RWPE1 (cell line): Measurements from ENCODE around the gene FILIP1L.

Experiments
- CTCF ChIA-PET: fragments of 350-600 bp; sonication (Branson Sonifier 250); formaldehyde crosslinking; extraction: SDS; loops from one replicate; lab custom pipeline; 2021; lab: Yijun Ruan, JAX
- POLR2A ChIA-PET: fragments of 400-600 bp; formaldehyde crosslinking; extraction: SDS; loops from one replicate; lab custom pipeline; 2020; ENCODE audit warnings: antibody characterized with exemption; ENCODE audit not compliant: low non-redundant PET; lab: Yijun Ruan, JAX
- DNase-seq: peaks from one replicate; pipeline ENCODE4 v3.0.0; 2012; ENCODE audit warnings: low spot score
- H3K27ac ChIP-seq: fragments of 450-650 bp; 2 replicates; pipeline ENCODE4 v1.5.1; 2017
- TF ChIP-seq, protein P1 (sequence below): fragments of 450-650 bp; conservative IDR thresholded peaks from 2 replicates; pipeline ENCODE4 v1.5.1; 2017; ENCODE audit warnings: low read depth, mild to moderate bottlenecking

The FILIP1L gene

DNA sequence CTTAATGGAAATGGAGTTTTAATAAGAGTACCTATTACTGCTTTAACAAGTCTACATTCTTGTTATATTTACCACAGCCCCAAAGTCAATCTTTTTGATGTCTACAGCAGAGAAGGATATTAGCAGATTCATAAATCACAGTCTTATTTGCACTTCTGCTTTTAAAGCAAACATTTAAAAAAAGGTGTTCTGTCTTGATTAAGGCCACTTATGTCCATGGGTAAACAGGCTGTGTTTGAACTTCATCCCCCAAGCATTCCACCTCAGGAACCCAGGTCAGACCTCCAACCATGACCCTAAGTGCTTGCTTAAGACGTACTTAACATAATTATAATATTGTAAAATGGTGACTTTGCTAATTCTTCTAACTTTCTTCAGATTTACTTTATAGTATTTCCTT is 183.2 kb downstream of the FILIP1L start:
- no peak for DNase-seq
- ChIA-PET CTCF (no interaction called here), POLR2A (no interaction called here)
- TF ChIP-seq, protein P1, sequence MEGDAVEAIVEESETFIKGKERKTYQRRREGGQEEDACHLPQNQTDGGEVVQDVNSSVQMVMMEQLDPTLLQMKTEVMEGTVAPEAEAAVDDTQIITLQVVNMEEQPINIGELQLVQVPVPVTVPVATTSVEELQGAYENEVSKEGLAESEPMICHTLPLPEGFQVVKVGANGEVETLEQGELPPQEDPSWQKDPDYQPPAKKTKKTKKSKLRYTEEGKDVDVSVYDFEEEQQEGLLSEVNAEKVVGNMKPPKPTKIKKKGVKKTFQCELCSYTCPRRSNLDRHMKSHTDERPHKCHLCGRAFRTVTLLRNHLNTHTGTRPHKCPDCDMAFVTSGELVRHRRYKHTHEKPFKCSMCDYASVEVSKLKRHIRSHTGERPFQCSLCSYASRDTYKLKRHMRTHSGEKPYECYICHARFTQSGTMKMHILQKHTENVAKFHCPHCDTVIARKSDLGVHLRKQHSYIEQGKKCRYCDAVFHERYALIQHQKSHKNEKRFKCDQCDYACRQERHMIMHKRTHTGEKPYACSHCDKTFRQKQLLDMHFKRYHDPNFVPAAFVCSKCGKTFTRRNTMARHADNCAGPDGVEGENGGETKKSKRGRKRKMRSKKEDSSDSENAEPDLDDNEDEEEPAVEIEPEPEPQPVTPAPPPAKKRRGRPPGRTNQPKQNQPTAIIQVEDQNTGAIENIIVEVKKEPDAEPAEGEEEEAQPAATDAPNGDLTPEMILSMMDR: no peak
- no peak overlapping the region for H3K27ac ChIP-seq

DNA sequence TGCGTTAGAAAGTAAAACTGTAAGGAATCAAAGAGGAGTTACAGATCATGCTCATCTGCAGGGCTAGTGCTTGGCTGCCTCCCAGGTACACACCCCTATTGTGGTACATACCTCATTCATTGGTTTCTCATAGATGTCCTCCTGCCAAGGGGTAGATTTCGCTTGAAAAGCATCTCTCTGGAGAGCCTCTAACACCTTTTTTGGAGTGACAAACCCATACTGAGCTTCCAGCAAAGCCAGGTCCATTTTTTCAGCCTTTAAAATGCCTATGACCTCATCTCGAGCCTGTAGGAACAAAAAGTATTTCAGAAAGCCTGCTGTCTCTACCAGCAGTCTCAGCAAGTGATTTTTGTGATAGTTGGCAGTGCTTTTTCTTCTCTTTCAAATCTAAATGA is 184.6 kb downstream of the FILIP1L start:
- no peak overlapping the region for H3K27ac ChIP-seq
- ChIA-PET POLR2A (no interaction called here), CTCF (interaction anchor here (0.6 kb wide), 1 partner anchor 264 kb away, joined by 4 read pairs; no protein-coding TSS in a partner anchor)
- peak; percentile 71 for DNase-seq
- TF ChIP-seq, protein P1: no peak

DNA sequence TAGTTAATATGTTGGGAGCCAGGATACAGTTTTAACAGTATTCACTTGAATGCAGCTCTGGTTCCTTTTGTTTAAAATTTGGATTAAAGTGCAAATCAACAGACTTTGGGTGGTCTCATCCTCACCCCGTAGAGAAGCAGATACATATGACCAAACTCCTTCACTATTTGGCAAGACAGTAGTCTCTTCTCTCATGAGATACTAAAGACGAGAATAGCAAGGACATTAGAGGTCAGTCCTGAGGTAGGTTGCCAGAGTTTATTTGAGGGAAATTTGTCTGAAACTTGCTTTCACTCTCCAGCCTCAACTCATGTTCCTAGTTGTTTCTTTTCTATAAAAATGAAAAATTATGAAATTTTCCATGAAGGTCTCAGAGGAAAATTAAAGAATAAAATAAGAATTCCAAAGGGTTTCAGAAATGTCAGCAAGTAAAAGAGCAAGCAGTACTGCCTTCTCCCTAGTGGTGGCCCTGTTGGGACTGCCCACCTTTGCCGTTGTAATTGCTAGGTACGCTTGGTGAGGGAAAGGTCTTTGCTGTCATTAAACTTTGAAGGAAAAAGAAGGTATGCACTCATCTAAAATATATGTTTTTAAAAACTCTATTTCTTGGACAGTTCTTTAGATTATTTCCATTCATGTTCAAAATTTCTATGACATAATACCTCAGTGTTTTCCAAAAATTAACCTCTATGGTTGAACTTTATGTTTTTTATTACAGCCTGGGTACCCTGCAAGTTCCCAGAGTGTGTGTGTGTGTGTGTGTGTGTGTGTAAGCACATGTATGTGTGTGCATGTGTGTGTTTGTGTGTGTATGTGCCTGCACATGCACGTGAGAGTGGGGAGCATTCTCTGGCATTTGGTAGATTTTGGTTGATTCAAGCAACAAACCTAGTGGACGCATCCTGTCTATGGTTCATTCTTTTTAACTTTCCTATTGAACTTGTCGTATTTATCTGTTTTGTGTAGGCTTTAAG is 185.2 kb downstream of the FILIP1L start:
- no peak overlapping the region for H3K27ac ChIP-seq
- TF ChIP-seq, protein P1: no peak
- POLR2A ChIA-PET: no interaction called here
- CTCF ChIA-PET: no interaction called here
- no peak for DNase-seq

DNA sequence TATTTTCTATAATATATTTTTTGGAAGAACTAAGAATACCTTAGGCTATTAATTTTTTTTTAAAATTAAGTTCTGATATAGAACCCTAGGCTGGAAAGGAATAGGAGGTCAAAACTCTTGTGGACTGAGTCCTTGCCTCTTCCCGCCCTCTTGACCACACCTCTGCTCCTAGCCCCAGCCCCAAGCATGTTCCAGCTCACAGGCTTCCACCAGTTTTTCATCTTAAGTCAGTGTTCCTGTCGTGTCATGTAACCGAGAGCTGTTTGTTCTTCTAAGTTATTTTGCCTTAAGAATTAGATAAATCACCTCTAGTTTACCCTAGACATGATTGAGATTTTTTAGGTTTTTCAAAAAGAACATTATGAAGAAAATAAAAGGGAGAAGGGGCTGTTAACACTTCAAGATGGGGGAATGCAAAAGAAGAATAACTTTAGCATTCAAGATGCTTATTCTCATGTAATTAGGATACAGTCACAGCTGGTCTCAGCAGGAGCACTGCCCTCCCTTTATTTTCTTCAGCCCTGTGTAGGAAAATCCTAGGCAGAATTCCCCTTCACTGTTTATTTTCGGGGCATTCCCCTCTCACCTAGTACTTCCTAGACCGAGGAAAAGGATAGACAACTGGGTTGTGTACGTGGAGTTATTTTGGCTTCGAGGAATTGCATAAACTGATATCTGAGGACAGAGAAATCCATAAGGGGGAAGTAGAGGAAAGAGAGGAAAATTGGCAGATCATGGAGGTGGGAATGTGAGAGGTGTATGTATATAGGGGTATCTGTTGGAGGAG is 186.4 kb downstream of the FILIP1L start:
- no peak overlapping the region for H3K27ac ChIP-seq
- POLR2A ChIA-PET: no interaction called here
- no peak for DNase-seq
- TF ChIP-seq, protein P1: no peak
- CTCF ChIA-PET: no interaction called here

DNA sequence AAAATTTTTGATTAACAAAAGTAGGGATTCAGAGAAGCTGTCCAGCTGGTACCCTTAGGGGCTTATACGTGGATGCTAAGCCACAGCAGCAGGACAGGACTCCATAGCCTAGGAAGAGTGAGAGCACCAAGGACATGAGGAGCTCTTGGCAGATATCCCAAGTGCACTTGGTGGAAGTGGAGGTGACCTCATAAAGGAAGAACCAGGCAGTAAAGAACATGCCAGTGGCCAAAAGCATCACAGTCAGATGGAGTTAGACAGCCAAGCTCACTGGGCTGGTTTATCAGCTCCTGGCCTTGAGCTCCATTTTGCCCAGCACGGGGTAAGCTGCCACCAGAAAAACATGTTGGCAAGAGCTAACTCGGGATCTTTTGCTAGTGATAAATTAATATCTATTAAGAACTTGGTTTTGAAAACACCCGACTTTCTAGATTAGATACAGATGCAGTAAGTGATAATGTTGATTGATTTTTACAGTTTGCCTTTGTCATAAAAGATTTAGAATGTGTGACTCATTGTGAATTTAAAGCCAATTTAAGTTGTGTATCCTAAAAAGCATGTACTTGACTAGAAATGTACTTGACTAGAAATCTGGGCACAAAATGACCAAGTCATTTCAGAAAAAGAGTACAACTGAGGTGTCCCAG is 188.6 kb downstream of the FILIP1L start:
- POLR2A ChIA-PET: no interaction called here
- TF ChIP-seq, protein P1: no peak
- CTCF ChIA-PET: interaction anchor here (0.7 to 1.2 kb wide), 2 partner anchors 28 to 94 kb away, joined by 3 to 4 read pairs; no protein-coding TSS in a partner anchor
- DNase-seq: peak; percentile 30
- no peak overlapping the region for H3K27ac ChIP-seq

DNA sequence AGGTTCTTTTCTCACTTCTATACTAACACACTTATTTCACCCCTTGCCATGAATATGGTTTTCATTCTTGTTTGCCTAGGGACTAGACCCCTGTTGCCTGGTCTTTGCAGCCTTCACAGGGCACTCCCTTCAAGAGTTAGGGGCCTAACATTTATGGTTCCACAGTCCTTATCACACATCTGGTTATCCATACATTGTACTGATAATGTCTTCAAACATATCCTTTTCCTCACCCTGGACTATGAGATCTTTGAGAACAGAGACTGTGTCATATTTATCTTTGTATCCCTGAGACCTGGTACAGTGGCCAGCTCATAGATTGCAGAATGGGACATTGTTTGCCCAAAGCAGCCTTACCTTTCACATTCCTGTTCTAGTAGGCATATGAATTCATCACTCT is 190.4 kb downstream of the FILIP1L start:
- CTCF ChIA-PET: no interaction called here
- no peak overlapping the region for H3K27ac ChIP-seq
- POLR2A ChIA-PET: no interaction called here

More for the DNA sequence above, 190.4 kb downstream of the FILIP1L start:
- DNase-seq: no peak
- TF ChIP-seq, protein P1: no peak
